Endothelial cell of umbilical vein (primary cell): ENCODE results near the gene CCDC177. TPM values are rescaled to one million over a fixed set of nuclear protein-coding genes. Genes with fewer than 3 reads are reported as not detected.

Experiments
- BruUV-seq: library from RNA; stranded (reverse); fragments of 400-500 nt; replicated peaks from 2 replicates; lab custom pipeline; 2021; lab: Mats Ljungman, UMichigan
- CTCF ChIA-PET: fragments of 300-600, 350-600 bp; sonication (Branson Sonifier 250); formaldehyde crosslinking; loops from one replicate; lab custom pipeline; 2021; ENCODE audit warnings: antibody characterized with exemption, inconsistent platforms; lab: Charles Lee
- POLR2A ChIA-PET: fragments of 300-600, 350-600 bp; sonication (Branson Sonifier 250); formaldehyde crosslinking; loops from one replicate; lab custom pipeline; 2021; ENCODE audit warnings: antibody characterized with exemption, inconsistent platforms; lab: Charles Lee
- DNase-seq: peaks from one replicate; pipeline ENCODE4 v3.0.0-alpha.2; 2011; ENCODE audit warnings: low read depth, low spot score
- FAIRE-seq: peaks from 2 replicates; lab custom pipeline; 2011; peaks lifted over from hg19 to GRCh38; lab: Jason Lieb, UNC
- H2AFZ ChIP-seq: 2 replicates; pipeline ENCODE4 v1.6.0; 2012; ENCODE audit warnings: low read depth, low read length, control low read depth, inconsistent platforms
- H3K27ac ChIP-seq: 2 replicates; pipeline ENCODE4 v1.5.1; 2011; ENCODE audit warnings: low read depth, mild to moderate bottlenecking, control low read depth, low read length, moderate library complexity; ENCODE audit not compliant: insufficient read depth
- H3K27me3 ChIP-seq, 2 experiments: 2 replicates each; pipeline versions ENCODE4 v1.6.0 to v1.6.1; 2011; ENCODE audit warnings: low read length in 2 of 2, mixed read lengths in 1 of 2; ENCODE audit not compliant: control insufficient read depth in 2 of 2, insufficient read depth in 2 of 2
- H3K36me3 ChIP-seq, 2 experiments: 2 replicates in 1 of 2; 3 replicates in 1 of 2; pipeline ENCODE4 v1.5.1; 2011; ENCODE audit warnings: low read length in 2 of 2, mild to moderate bottlenecking in 1 of 2, moderate library complexity in 1 of 2; ENCODE audit not compliant: control insufficient read depth in 2 of 2, insufficient read depth in 2 of 2; ENCODE audit errors: extremely low read depth in 1 of 2
- H3K4me1 ChIP-seq: 3 replicates; pipeline ENCODE4 v1.5.1; 2011; ENCODE audit warnings: mild to moderate bottlenecking, low read length; ENCODE audit not compliant: control insufficient read depth, insufficient read depth; ENCODE audit errors: extremely low read depth
- H3K4me2 ChIP-seq: 2 replicates; pipeline ENCODE4 v1.6.1; 2011; ENCODE audit warnings: low read length, control low read depth, mixed read lengths; ENCODE audit not compliant: insufficient read depth
- H3K4me3 ChIP-seq, 3 experiments: fragments of 200-600 bp in 1 of 3; sonication (generic), shearing (Covaris generic) in 1 of 3; replicated peaks in 1 of 3; 2 replicates each; pipeline ENCODE4 v1.5.1; 2011 to 2016; ENCODE audit warnings: control low read depth in 3 of 3, low read length in 3 of 3, mild to moderate bottlenecking in 2 of 3, inconsistent platforms in 1 of 3, low read depth in 1 of 3, moderate library complexity in 1 of 3; ENCODE audit not compliant: insufficient read depth in 1 of 3
- H3K79me2 ChIP-seq: 2 replicates; pipeline ENCODE4 v1.6.0; 2012; ENCODE audit warnings: low read length, inconsistent platforms; ENCODE audit not compliant: control insufficient read depth, insufficient read depth
- H3K9ac ChIP-seq: replicated peaks from 2 replicates; pipeline ENCODE3; 2011; ENCODE audit warnings: low read length, control low read depth; ENCODE audit not compliant: insufficient read depth; ENCODE audit errors: extremely low read depth
- H3K9me1 ChIP-seq: replicated peaks from 3 replicates; pipeline ENCODE4 v1.6.0; 2011; ENCODE audit warnings: mild to moderate bottlenecking, low read length; ENCODE audit not compliant: control insufficient read depth, insufficient read depth; ENCODE audit errors: extremely low read depth
- H3K9me3 ChIP-seq: replicated peaks from 2 replicates; pipeline ENCODE4 v1.5.1; 2012; ENCODE audit warnings: low read length, inconsistent platforms; ENCODE audit not compliant: control insufficient read depth, insufficient read depth
- H4K20me1 ChIP-seq: replicated peaks from 2 replicates; pipeline ENCODE3; 2011; ENCODE audit warnings: mild to moderate bottlenecking, low read length; ENCODE audit not compliant: control insufficient read depth, insufficient read depth; ENCODE audit errors: extremely low read depth
- EZH2 ChIP-seq: IDR thresholded peaks from 2 replicates; pipeline ENCODE4 v1.6.1; 2012; ENCODE audit warnings: borderline replicate concordance, low read depth, mild to moderate bottlenecking, moderate library complexity, low read length, inconsistent platforms; ENCODE audit not compliant: severe bottlenecking
- FOS ChIP-seq: IDR thresholded peaks from 2 replicates; pipeline ENCODE4 v1.6.1; 2011; ENCODE audit warnings: mild to moderate bottlenecking, low read length, moderate library complexity, borderline replicate concordance; ENCODE audit not compliant: insufficient read depth
- GATA2 ChIP-seq: IDR thresholded peaks from 2 replicates; pipeline ENCODE4 v1.7.0; 2011; ENCODE audit warnings: low read depth, mild to moderate bottlenecking, moderate library complexity, mixed read lengths, low read length; ENCODE audit not compliant: insufficient read length, insufficient read depth
- JUN ChIP-seq: IDR thresholded peaks from 2 replicates; pipeline ENCODE4 v1.6.1; 2011; ENCODE audit warnings: borderline replicate concordance, low read depth; ENCODE audit not compliant: insufficient read length, insufficient read depth
- MYC ChIP-seq: IDR thresholded peaks from one replicate; pipeline ENCODE4 v1.6.1; 2011; ENCODE audit warnings: mild to moderate bottlenecking, low read depth, low read length
- POLR2A ChIP-seq: IDR thresholded peaks from 2 replicates; pipeline ENCODE4 v1.6.1; 2012; ENCODE audit warnings: low read depth, mild to moderate bottlenecking, control low read depth, low read length
- POLR2AphosphoS5 ChIP-seq: IDR thresholded peaks from 2 replicates; pipeline ENCODE4 v1.6.1; 2012; ENCODE audit warnings: low read depth, mild to moderate bottlenecking, control low read depth, low read length, moderate library complexity; ENCODE audit not compliant: insufficient read depth
- dilution Hi-C: fragments of 300-500 bp; cut with MboI; formaldehyde crosslinking; loops from one replicate; pipeline ENCODE4 v1.15.0; 2019; ENCODE audit warnings: low sequenced_read_pairs; ENCODE audit not compliant: extremely low pct_ligation_motif_present
- intact Hi-C: fragments of 100-400 bp; cut with micrococcal nuclease; formaldehyde crosslinking; loops from one replicate; pipeline ENCODE4 v1.10.0; 2022
- polyA plus RNA-seq, 4 experiments: library from polyadenylated mRNA; depleted of rRNA in 3 of 4; stranded (reverse) in 3 of 4; unstranded in 1 of 4; fragments of >200 nt; gene quantifications; 2 replicates each; pipeline versions ENCODE4 v1.2.1 to v1.2.3, GENCODE V29; 2011 to 2012; ENCODE audit warnings: missing spikeins in 1 of 4
- total RNA-seq: library from RNA; stranded (reverse); gene quantifications from 2 replicates; pipeline ENCODE4 v1.2.3, GENCODE V29; 2021
- TF ChIP-seq, protein P1 (sequence below): IDR thresholded peaks from 2 replicates; pipeline ENCODE4 v1.6.1; 2011; ENCODE audit not compliant: insufficient read depth, insufficient read length
- TF ChIP-seq, protein P2 (sequence below), 2 donors: IDR thresholded peaks; 1 replicate in 1 of 2; 2 replicates in 1 of 2; pipeline ENCODE4 v1.5.1; 2011; ENCODE audit warnings: low read length in 2 of 2, mild to moderate bottlenecking in 2 of 2, moderate library complexity in 2 of 2, control low read depth in 1 of 2, inconsistent platforms in 1 of 2, low read depth in 1 of 2; ENCODE audit not compliant: insufficient read depth in 1 of 2; ENCODE audit errors: extremely low read depth in 1 of 2

CCDC177 gene
- total and polyA plus RNA-seq, 2 donors (not counting 3 experiments of a cell fraction or from before 2014, with no cell fraction given) = not detected

GRCh38 chr14:69572030-69572840 lies 2.4 kb downstream of the CCDC177 start:
- H2AFZ ChIP-seq = peak overlapping the region; percentile 18
- no peaks in the 10 kb centered on the region for H3K79me2 ChIP-seq
- intact Hi-C loops = no loop called here
- H3K4me2 ChIP-seq = no peak overlapping the region
- peaks cover 66 to 88% of the 10 kb centered on the region in 2 experiments for H3K27me3 ChIP-seq
- CTCF ChIA-PET = interaction anchor here (0.6 to 3.5 kb wide), 9 partner anchors 9 to 329 kb away, joined by 3 to 22 read pairs (median 4); no protein-coding TSS in a partner anchor
- no peak overlapping the region for H3K4me3 ChIP-seq
- DNase-seq (no peak), FAIRE-seq (no peak)
- no peak for TF ChIP-seq GATA2
- no peak for TF ChIP-seq POLR2A
- TF ChIP-seq FOS = no peak
- no peak for TF ChIP-seq JUN
- TF ChIP-seq, protein P1, sequence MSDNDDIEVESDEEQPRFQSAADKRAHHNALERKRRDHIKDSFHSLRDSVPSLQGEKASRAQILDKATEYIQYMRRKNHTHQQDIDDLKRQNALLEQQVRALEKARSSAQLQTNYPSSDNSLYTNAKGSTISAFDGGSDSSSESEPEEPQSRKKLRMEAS = no peak
- TF ChIP-seq, protein P2, sequence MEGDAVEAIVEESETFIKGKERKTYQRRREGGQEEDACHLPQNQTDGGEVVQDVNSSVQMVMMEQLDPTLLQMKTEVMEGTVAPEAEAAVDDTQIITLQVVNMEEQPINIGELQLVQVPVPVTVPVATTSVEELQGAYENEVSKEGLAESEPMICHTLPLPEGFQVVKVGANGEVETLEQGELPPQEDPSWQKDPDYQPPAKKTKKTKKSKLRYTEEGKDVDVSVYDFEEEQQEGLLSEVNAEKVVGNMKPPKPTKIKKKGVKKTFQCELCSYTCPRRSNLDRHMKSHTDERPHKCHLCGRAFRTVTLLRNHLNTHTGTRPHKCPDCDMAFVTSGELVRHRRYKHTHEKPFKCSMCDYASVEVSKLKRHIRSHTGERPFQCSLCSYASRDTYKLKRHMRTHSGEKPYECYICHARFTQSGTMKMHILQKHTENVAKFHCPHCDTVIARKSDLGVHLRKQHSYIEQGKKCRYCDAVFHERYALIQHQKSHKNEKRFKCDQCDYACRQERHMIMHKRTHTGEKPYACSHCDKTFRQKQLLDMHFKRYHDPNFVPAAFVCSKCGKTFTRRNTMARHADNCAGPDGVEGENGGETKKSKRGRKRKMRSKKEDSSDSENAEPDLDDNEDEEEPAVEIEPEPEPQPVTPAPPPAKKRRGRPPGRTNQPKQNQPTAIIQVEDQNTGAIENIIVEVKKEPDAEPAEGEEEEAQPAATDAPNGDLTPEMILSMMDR (IDR thresholded peaks at IDR 0.05; ENCODE audit: extremely low read depth in 1 of 2, insufficient read depth in 1 of 2, low read depth in 1 of 2, low read length in 2 of 2) = no peak
- no peak for TF ChIP-seq EZH2
- no peak for TF ChIP-seq MYC
- TF ChIP-seq POLR2AphosphoS5 = no peak
- H4K20me1 ChIP-seq = no peaks in the 10 kb centered on the region
- H3K9me1 ChIP-seq = no peaks in the 10 kb centered on the region
- no peaks in the 10 kb centered on the region for H3K36me3 ChIP-seq
- dilution Hi-C loops = no loop called here
- peaks cover 9% of the 10 kb centered on the region for H3K4me1 ChIP-seq
- no peak overlapping the region for H3K9ac ChIP-seq
- no peaks in the 10 kb centered on the region for H3K9me3 ChIP-seq
- POLR2A ChIA-PET = no interaction called here
- no TSS peak for BruUV-seq
- no peak overlapping the region for H3K27ac ChIP-seq
